ENCODE measurements around the gene CD9. TPM values are rescaled to one million over a fixed set of nuclear protein-coding genes. Genes with fewer than 3 reads are reported as not detected.

The CD9 gene
- total and polyA plus RNA-seq, 2 donors (not counting 1 experiment from before 2014, with no cell fraction given) = 520 to 856 TPM

DNA sequence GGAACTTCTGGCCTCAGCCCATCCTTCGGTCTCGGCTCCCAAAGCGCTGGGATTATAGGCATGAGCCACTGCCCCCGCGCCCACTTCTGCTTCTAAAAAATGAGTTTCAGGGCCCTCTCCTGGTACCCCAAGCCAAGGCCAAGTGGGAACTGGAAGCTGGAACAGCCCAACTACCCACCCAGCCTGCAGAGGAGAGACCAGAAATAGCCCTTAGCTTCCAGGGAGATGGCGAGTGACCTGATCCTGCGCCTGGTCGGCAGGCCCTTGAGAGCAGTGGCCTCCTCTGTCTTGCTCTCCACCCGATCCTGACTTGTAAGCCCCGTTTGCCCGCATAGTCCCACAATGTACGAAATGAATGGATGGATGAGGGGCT lies 79.0 kb downstream of the CD9 start:
- no peak for DNase-seq (ENCODE audit: low read depth in 2 of 2)

DNA sequence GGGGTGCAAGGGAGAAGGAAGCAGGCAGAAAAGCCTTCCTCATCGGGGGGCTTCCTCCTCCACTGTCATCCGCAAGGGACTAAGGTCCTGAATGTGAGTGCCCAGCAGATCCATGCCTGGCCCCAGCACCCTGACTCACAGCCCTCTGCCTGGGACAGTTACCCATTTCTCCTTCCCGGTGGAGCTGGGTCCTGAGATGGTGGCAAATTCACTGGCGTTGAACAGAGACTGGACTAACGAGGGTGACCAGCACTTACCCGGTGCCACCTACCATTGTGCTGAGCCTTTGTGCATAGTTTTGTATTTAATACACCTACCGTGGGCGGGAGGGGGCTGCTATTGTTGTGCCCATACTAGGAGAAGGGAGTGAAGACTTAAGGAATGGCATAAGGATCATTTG lies 79.4 kb downstream of the CD9 start:
- Histone ChIP-seq H3K9me3 (ENCODE audit: control insufficient read depth, insufficient read depth, low read depth, low read length) (no peaks in the 10 kb centered on the region), H3K27ac (ENCODE audit: insufficient read depth, low read length) (peak overlapping the region; percentile 63), H3K4me1 (ENCODE audit: control insufficient read depth, extremely low read depth, insufficient read depth, low read length) (peaks cover 25% of the 10 kb centered on the region), H3K79me2 (ENCODE audit: control insufficient read depth, insufficient read depth, low read length) (no peaks in the 10 kb centered on the region), H3K4me3 (replicated peaks in 1 of 4; ENCODE audit: control extremely low read depth in 1 of 4, insufficient read depth in 1 of 4, low read depth in 3 of 4, low read length in 4 of 4) (no peak overlapping the region), H3K4me2 (ENCODE audit: extremely low read depth, insufficient read depth, low read length) (peak overlapping the region; percentile 66), H3K9ac (ENCODE audit: insufficient read depth, low read length) (no peak overlapping the region), H2AFZ (ENCODE audit: low read length) (no peak overlapping the region), H3K27me3 (ENCODE audit: control insufficient read depth, insufficient read depth, low read length) (peaks cover 3% of the 10 kb centered on the region), H4K20me1 (ENCODE audit: control insufficient read depth, extremely low read depth, insufficient read depth, low read length) (no peaks in the 10 kb centered on the region), H3K36me3 (ENCODE audit: control insufficient read depth, insufficient read depth, low read length) (no peaks in the 10 kb centered on the region)
- no peak for DNase-seq (ENCODE audit: low read depth in 2 of 2)
- no peak for TF ChIP-seq EZH2 (IDR thresholded peaks at IDR 0.05; ENCODE audit: low read length, missing control alignments)
- TF ChIP-seq, protein P1, sequence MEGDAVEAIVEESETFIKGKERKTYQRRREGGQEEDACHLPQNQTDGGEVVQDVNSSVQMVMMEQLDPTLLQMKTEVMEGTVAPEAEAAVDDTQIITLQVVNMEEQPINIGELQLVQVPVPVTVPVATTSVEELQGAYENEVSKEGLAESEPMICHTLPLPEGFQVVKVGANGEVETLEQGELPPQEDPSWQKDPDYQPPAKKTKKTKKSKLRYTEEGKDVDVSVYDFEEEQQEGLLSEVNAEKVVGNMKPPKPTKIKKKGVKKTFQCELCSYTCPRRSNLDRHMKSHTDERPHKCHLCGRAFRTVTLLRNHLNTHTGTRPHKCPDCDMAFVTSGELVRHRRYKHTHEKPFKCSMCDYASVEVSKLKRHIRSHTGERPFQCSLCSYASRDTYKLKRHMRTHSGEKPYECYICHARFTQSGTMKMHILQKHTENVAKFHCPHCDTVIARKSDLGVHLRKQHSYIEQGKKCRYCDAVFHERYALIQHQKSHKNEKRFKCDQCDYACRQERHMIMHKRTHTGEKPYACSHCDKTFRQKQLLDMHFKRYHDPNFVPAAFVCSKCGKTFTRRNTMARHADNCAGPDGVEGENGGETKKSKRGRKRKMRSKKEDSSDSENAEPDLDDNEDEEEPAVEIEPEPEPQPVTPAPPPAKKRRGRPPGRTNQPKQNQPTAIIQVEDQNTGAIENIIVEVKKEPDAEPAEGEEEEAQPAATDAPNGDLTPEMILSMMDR (conservative IDR thresholded peaks at IDR 0.05 in 1 of 2, IDR thresholded peaks at IDR 0.05 in 1 of 2; ENCODE audit: low read depth in 1 of 2, low read length in 2 of 2) = no peak

More for the DNA sequence above, 79.0 kb downstream of the CD9 start:
- no peaks in the 10 kb centered on the region for H3K9me3 ChIP-seq (ENCODE audit: control insufficient read depth, insufficient read depth, low read depth, low read length)
- no peaks in the 10 kb centered on the region for H3K36me3 ChIP-seq (ENCODE audit: control insufficient read depth, insufficient read depth, low read length)
- TF ChIP-seq, protein P1 (conservative IDR thresholded peaks at IDR 0.05 in 1 of 2, IDR thresholded peaks at IDR 0.05 in 1 of 2; ENCODE audit: low read depth in 1 of 2, low read length in 2 of 2) = no peak
- no peak for TF ChIP-seq EZH2 (IDR thresholded peaks at IDR 0.05; ENCODE audit: low read length, missing control alignments)
- peaks cover 22% of the 10 kb centered on the region for H3K4me1 ChIP-seq (ENCODE audit: control insufficient read depth, extremely low read depth, insufficient read depth, low read length)
- peak overlapping the region; percentile 63 for H3K27ac ChIP-seq (ENCODE audit: insufficient read depth, low read length)
- peaks cover 3% of the 10 kb centered on the region for H3K27me3 ChIP-seq (ENCODE audit: control insufficient read depth, insufficient read depth, low read length)
- H3K9ac ChIP-seq (ENCODE audit: insufficient read depth, low read length) = no peak overlapping the region
- H3K4me3 ChIP-seq (replicated peaks in 1 of 4; ENCODE audit: control extremely low read depth in 1 of 4, insufficient read depth in 1 of 4, low read depth in 3 of 4, low read length in 4 of 4) = no peak overlapping the region
- no peaks in the 10 kb centered on the region for H4K20me1 ChIP-seq (ENCODE audit: control insufficient read depth, extremely low read depth, insufficient read depth, low read length)
- H3K79me2 ChIP-seq (ENCODE audit: control insufficient read depth, insufficient read depth, low read length) = no peaks in the 10 kb centered on the region
- H2AFZ ChIP-seq (ENCODE audit: low read length) = no peak overlapping the region
- H3K4me2 ChIP-seq (ENCODE audit: extremely low read depth, insufficient read depth, low read length) = no peak overlapping the region

DNA sequence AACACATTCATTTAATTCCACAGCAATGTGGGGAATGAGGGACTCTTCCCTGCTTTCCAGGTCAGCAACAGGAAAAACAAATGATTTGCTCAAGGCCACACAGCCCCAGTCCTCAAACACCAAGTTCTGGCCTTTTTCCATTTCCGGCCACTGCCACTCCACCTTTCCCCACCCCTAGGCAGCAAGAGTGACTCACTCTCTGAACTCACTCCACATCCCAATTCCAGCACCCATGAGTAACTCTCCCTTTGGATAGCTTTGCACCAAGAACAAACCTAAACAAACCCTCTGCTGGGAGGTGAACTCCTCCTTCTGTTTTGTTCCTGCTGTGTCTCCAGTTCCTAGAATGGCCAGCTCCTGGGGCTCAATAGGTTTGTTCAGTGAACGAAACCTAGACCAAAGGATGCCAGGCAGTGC lies 79.9 kb downstream of the CD9 start:
- peak overlapping the region; percentile 66 for H3K4me2 ChIP-seq (ENCODE audit: extremely low read depth, insufficient read depth, low read length)
- H3K9ac ChIP-seq (ENCODE audit: insufficient read depth, low read length) = no peak overlapping the region
- DNase-seq (ENCODE audit: low read depth in 2 of 2) = peak; percentile 93
- H3K9me3 ChIP-seq (ENCODE audit: control insufficient read depth, insufficient read depth, low read depth, low read length) = no peaks in the 10 kb centered on the region
- peaks cover 28% of the 10 kb centered on the region for H3K4me1 ChIP-seq (ENCODE audit: control insufficient read depth, extremely low read depth, insufficient read depth, low read length)
- no peak overlapping the region for H3K4me3 ChIP-seq (replicated peaks in 1 of 4; ENCODE audit: control extremely low read depth in 1 of 4, insufficient read depth in 1 of 4, low read depth in 3 of 4, low read length in 4 of 4)
- no peaks in the 10 kb centered on the region for H4K20me1 ChIP-seq (ENCODE audit: control insufficient read depth, extremely low read depth, insufficient read depth, low read length)
- no peaks in the 10 kb centered on the region for H3K79me2 ChIP-seq (ENCODE audit: control insufficient read depth, insufficient read depth, low read length)
- peaks cover 2% of the 10 kb centered on the region for H3K27me3 ChIP-seq (ENCODE audit: control insufficient read depth, insufficient read depth, low read length)
- H3K36me3 ChIP-seq (ENCODE audit: control insufficient read depth, insufficient read depth, low read length) = no peaks in the 10 kb centered on the region
- H2AFZ ChIP-seq (ENCODE audit: low read length) = no peak overlapping the region
- peak overlapping the region; percentile 63 for H3K27ac ChIP-seq (ENCODE audit: insufficient read depth, low read length)
- TF ChIP-seq, protein P1 (conservative IDR thresholded peaks at IDR 0.05 in 1 of 2, IDR thresholded peaks at IDR 0.05 in 1 of 2; ENCODE audit: low read depth in 1 of 2, low read length in 2 of 2) = peak in 1 of 2 donors; percentile 14
- TF ChIP-seq EZH2 (IDR thresholded peaks at IDR 0.05; ENCODE audit: low read length, missing control alignments) = no peak

Data from fibroblast of lung (primary cell).